ENCODE results near the gene RCN2. TPM values are rescaled to one million over a fixed set of nuclear protein-coding genes. Genes with fewer than 3 reads are reported as not detected.

The RCN2 gene
- total and polyA plus RNA-seq, 8 donors: 42.3 to 215 (median 184) TPM

DNA sequence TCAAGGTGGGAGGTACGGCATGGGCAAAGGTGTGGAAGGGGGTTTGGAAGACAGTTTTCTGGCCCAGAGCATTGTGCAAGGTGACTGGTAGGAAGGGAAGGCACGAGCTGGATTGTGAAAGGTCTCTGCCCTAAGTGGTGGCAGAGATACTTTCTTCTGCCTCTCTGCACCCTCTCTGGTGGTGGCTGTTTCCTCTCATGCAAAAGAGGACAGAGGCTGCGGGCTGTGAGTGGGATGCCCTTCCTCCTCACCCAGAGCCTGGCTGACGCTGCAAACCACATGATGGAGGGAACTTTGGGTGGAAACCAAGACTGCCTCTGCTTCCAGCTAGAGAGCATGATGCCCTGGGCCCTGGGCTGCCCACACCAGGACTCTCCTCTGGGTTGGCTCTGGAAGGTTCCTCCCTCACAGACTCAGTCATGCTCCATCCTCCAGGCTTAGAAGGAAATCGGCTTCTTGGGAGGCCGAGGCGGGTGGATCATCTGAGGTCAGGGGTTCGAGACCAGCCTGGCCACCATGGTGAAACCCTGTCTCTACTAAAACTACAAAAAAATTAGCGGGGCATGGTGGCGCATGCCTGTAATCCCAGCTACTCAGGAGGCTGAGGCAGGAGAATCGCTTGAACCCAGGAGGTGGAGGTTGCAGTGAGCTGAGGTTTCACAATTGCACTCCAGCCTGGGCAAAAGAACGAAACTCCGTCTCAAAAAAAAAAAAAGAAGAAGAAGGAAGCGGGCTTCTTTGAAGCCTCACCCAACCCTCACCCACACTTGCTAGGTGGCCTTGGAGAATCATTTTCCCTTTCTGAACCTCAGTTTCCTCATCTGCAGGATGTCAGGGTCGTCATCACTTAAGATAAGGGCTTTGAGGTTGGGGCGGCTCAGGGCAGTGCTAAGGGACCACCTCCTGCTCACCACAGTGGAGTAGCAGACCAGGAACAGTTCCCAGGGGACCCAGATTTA lies 71.7 kb downstream of the RCN2 start:
- no peaks in the 10 kb centered on the region for H3K9me3 ChIP-seq
- peaks cover 0 to 4% of the 10 kb centered on the region in 2 donors for H3K36me3 ChIP-seq
- intact Hi-C loops (cut with DNase I): no loop called here
- peaks cover 5 to 60% of the 10 kb centered on the region in 2 donors for H3K4me1 ChIP-seq
- DNase-seq (peak in 2 of 4 donors; percentile 89), ATAC-seq (peak; percentile 83)
- H3K27me3 ChIP-seq: no peaks in the 10 kb centered on the region
- TF ChIP-seq, protein P1, sequence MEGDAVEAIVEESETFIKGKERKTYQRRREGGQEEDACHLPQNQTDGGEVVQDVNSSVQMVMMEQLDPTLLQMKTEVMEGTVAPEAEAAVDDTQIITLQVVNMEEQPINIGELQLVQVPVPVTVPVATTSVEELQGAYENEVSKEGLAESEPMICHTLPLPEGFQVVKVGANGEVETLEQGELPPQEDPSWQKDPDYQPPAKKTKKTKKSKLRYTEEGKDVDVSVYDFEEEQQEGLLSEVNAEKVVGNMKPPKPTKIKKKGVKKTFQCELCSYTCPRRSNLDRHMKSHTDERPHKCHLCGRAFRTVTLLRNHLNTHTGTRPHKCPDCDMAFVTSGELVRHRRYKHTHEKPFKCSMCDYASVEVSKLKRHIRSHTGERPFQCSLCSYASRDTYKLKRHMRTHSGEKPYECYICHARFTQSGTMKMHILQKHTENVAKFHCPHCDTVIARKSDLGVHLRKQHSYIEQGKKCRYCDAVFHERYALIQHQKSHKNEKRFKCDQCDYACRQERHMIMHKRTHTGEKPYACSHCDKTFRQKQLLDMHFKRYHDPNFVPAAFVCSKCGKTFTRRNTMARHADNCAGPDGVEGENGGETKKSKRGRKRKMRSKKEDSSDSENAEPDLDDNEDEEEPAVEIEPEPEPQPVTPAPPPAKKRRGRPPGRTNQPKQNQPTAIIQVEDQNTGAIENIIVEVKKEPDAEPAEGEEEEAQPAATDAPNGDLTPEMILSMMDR (IDR thresholded peaks at IDR 0.05): no peak
- peak overlapping the region in 1 of 2 donors; percentile 11 for H3K4me3 ChIP-seq
- peak overlapping the region; percentile 39 to 92 for H3K27ac ChIP-seq

Other genes starting within 250 kb of the RCN2 start
- 10 to 100 TPM; 26.7 to 27.9 TPM for gene SCAPER, start 26.4 kb upstream of the RCN2 start, total RNA-seq
- 10 to 100 TPM; 18.3 to 30.0 (median 24.5) TPM for gene SCAPER, start 26.4 kb upstream of the RCN2 start, polyA plus RNA-seq (ENCODE audit: insufficient read length in 6 of 6)
- 10 to 100 TPM in 1 of 2 donors, 1 to 10 TPM in 1; 9.1 to 52.9 TPM for gene PSTPIP1, start 63.4 kb downstream of the RCN2 start, total RNA-seq
- gene PSTPIP1, start 63.4 kb downstream of the RCN2 start, polyA plus RNA-seq (ENCODE audit: insufficient read length in 6 of 6): 1 to 10 TPM; 1.8 to 3.5 (median 3.1) TPM
- 100 to 1,000 TPM; 385 to 645 TPM for gene TSPAN3, start 139.4 kb downstream of the RCN2 start, total RNA-seq
- 100 to 1,000 TPM; 319 to 380 (median 340) TPM for gene TSPAN3, start 139.4 kb downstream of the RCN2 start, polyA plus RNA-seq (ENCODE audit: insufficient read length in 6 of 6)

Data from left lung (tissue), 10 donors.